Mesodermal cell (in vitro differentiated cells): ENCODE results near the gene RMRP.

Source experiments
- H3K27ac ChIP-seq: 2 replicates; pipeline ENCODE4 v1.7.0; 2013; ENCODE audit warnings: mild to moderate bottlenecking, low read depth, low read length, moderate library complexity; ENCODE audit not compliant: severe bottlenecking
- H3K36me3 ChIP-seq: 2 replicates; pipeline ENCODE4 v1.7.1; 2013; ENCODE audit warnings: mild to moderate bottlenecking, low read length, moderate library complexity; ENCODE audit not compliant: control insufficient read depth, insufficient read depth
- H3K4me1 ChIP-seq: one replicate; pipeline ENCODE4 v1.7.1; 2013; ENCODE audit warnings: mild to moderate bottlenecking, low read length; ENCODE audit not compliant: insufficient read depth, control insufficient read depth, poor library complexity, severe bottlenecking
- H3K4me3 ChIP-seq: 2 replicates; pipeline ENCODE4 v1.7.0; 2013; ENCODE audit warnings: low read length, control low read depth, mild to moderate bottlenecking; ENCODE audit not compliant: insufficient read depth, poor library complexity, severe bottlenecking; ENCODE audit errors: extremely low read depth
- H3K9me3 ChIP-seq: 2 replicates; pipeline ENCODE4 v1.7.1; 2013; ENCODE audit warnings: mild to moderate bottlenecking, low read length, moderate library complexity; ENCODE audit not compliant: control insufficient read depth
- WGBS, 2 experiments: methylation state at CpG; one replicate each; pipeline ENCODE4 v1.1.5; 2013; ENCODE audit warnings: missing lambda C conversion rate in 2 of 2; ENCODE audit not compliant: insufficient coverage in 2 of 2; 5-methylcytosine and 5-hydroxymethylcytosine counted together

The RMRP gene

GRCh38 chr9:35609001-35609819 is 48.6 kb downstream of the RMRP start:
- Histone ChIP-seq H3K36me3 (peaks cover 21% of the 10 kb centered on the region), H3K27ac (no peak overlapping the region), H3K4me1 (no peaks in the 10 kb centered on the region), H3K4me3 (no peak overlapping the region), H3K9me3 (no peaks in the 10 kb centered on the region)
- 93 to 94% methylated on average over 23 to 28 of the region's 31 CpGs for WGBS, 2 experiments

GRCh38 chr9:35608221-35608620 is 49.6 kb downstream of the RMRP start:
- Histone ChIP-seq H3K27ac (no peak overlapping the region), H3K4me1 (no peaks in the 10 kb centered on the region), H3K9me3 (no peaks in the 10 kb centered on the region), H3K36me3 (peaks cover 21% of the 10 kb centered on the region), H3K4me3 (no peak overlapping the region)
- 95 to 96% methylated on average over 7 of the region's 7 CpGs for WGBS, 2 experiments
